GM10248 (cell line): ENCODE data around the gene TXNDC9.
"Not testable (repeated sequence)": the region's sequence is repeated elsewhere in the genome, so short reads cannot be mapped to it uniquely, and the experiment has no call there.

ENCODE experiments used
- CTCF ChIA-PET: fragments of 300-600 bp; sonication (Branson Sonifier 250); formaldehyde crosslinking; extraction: SDS; loops from one replicate; lab custom pipeline; 2021; ENCODE audit warnings: antibody characterized with exemption; lab: Yijun Ruan, JAX
- POLR2A ChIA-PET: fragments of 350-650 bp; sonication (Branson Sonifier 250); formaldehyde crosslinking; extraction: SDS; loops from one replicate; lab custom pipeline; 2020; ENCODE audit warnings: antibody characterized with exemption; lab: Yijun Ruan, JAX
- DNase-seq: peaks from one replicate; pipeline ENCODE4 v3.0.0; 2012; ENCODE audit errors: extremely low spot score
- CTCF ChIP-seq: IDR thresholded peaks from 2 replicates; pipeline ENCODE4 v1.5.1; 2012; ENCODE audit warnings: mild to moderate bottlenecking, low read depth; ENCODE audit errors: extremely low read depth, missing control alignments, control extremely low read depth

TXNDC9 gene

GRCh38 chr2:99373144-99373543 lies 37.0 kb upstream of the TXNDC9 start:
- DNase-seq, result no peak
- ChIA-PET POLR2A (no interaction called here), CTCF (interaction anchor here (1.3 kb wide), 1 partner anchor 26 kb away, joined by 4 read pairs; no protein-coding TSS in a partner anchor)
- TF ChIP-seq CTCF, result no peak

- CTCF ChIA-PET, result interaction anchor here (1.3 to 1.4 kb wide), 2 partner anchors 14 to 64 kb away, joined by 3 to 4 read pairs; no protein-coding TSS in a partner anchor
- DNase-seq, POLR2A ChIA-PET: not testable (repeated sequence)
Observed at GRCh38 chr2:99368854-99369253, 32.7 kb upstream of the TXNDC9 start.

- DNase-seq, result no peak
- ChIA-PET CTCF (interaction anchor here (0.7 to 2.9 kb wide), 11 partner anchors 9 to 717 kb away, joined by 3 to 8 read pairs (median 4); partner anchors contain the start of gene TXNDC9), POLR2A (interaction anchor here (0.5 kb wide), 1 partner anchor 26 kb away, joined by 6 read pairs; no protein-coding TSS in a partner anchor)
- no peak for TF ChIP-seq CTCF
Observed at GRCh38 chr2:99365661-99366060, 29.5 kb upstream of the TXNDC9 start.

- TF ChIP-seq CTCF, result no peak
- CTCF ChIA-PET, result interaction anchor here (1.1 to 3.0 kb wide), 6 partner anchors 9 to 177 kb away, joined by 3 to 18 read pairs (median 6); partner anchors contain the start of genes EIF5B and TXNDC9
- POLR2A ChIA-PET, result interaction anchor here (0.7 to 1.2 kb wide), 2 partner anchors 9 to 185 kb away, joined by 3 read pairs; no protein-coding TSS in a partner anchor
- DNase-seq, result no peak
Observed at GRCh38 chr2:99356853-99357252, 20.7 kb upstream of the TXNDC9 start.

- CTCF ChIA-PET, result interaction anchor here (0.6 to 2.0 kb wide), 7 partner anchors 11 to 48 kb away, joined by 3 to 8 read pairs (median 3); partner anchors contain the start of gene EIF5B
- POLR2A ChIA-PET, DNase-seq: not testable (repeated sequence)
Observed at GRCh38 chr2:99354825-99355224, 18.7 kb upstream of the TXNDC9 start.

GRCh38 chr2:99354070-99354469 lies 17.9 kb upstream of the TXNDC9 start:
- CTCF ChIA-PET, result interaction anchor here (0.6 to 1.8 kb wide), 5 partner anchors 12 to 49 kb away, joined by 3 to 5 read pairs (median 3); no protein-coding TSS in a partner anchor
- no peak for DNase-seq
- POLR2A ChIA-PET, result no interaction called here
- TF ChIP-seq CTCF, result no peak

- DNase-seq, result no peak
- ChIA-PET CTCF (no interaction called here), POLR2A (no interaction called here)
- no peak for TF ChIP-seq CTCF
Observed at GRCh38 chr2:99350194-99350593, 14.1 kb upstream of the TXNDC9 start.

- POLR2A ChIA-PET, result interaction anchor here (1.2 kb wide), 1 partner anchor 9 kb away, joined by 3 read pairs; no protein-coding TSS in a partner anchor
- peak; percentile 19 for DNase-seq
- no peak for TF ChIP-seq CTCF
- CTCF ChIA-PET, result interaction anchor here (0.8 to 3.7 kb wide), 4 partner anchors 9 to 18 kb away, joined by 3 to 32 read pairs (median 8); partner anchors contain the start of genes EIF5B and TXNDC9
Observed at GRCh38 chr2:99348173-99348572, 12.0 kb upstream of the TXNDC9 start.
